ENCODE results near the gene CFAP157. TPM values are rescaled to one million over a fixed set of nuclear protein-coding genes. Genes with fewer than 3 reads are reported as not detected.

Gene CFAP157
- polyA plus RNA-seq, 1 of the 3 experiments (the other 2 are of a cell fraction) = 0.25 TPM

DNA sequence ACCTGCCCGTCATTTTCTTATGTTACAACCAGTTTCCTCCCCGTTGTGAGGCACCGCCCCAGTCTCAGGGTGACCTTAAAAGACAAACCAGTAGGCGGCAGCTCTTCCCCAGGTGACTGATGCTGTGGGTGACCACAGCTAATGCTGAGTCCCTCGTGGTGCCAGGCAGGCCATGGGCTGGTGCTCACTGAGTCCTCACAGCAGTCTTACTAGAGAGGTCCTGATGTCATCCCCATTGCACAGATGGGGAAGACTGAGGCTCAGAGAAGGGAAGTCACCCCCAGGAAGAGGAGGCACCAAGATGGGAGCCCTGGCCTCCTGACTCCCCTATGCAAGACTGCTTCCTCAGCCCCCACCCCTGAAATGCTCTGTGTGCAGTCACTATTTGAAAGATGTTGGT, 978 bp downstream of the CFAP157 start (continued):
- no peak for TF ChIP-seq REST (IDR thresholded peaks at IDR 0.05; ENCODE audit: low read depth, low read length)
- TF ChIP-seq TEAD4 (IDR thresholded peaks at IDR 0.05; ENCODE audit: borderline replicate concordance, insufficient read depth) = no peak
- TF ChIP-seq JUND (IDR thresholded peaks at IDR 0.05) = no peak

DNA sequence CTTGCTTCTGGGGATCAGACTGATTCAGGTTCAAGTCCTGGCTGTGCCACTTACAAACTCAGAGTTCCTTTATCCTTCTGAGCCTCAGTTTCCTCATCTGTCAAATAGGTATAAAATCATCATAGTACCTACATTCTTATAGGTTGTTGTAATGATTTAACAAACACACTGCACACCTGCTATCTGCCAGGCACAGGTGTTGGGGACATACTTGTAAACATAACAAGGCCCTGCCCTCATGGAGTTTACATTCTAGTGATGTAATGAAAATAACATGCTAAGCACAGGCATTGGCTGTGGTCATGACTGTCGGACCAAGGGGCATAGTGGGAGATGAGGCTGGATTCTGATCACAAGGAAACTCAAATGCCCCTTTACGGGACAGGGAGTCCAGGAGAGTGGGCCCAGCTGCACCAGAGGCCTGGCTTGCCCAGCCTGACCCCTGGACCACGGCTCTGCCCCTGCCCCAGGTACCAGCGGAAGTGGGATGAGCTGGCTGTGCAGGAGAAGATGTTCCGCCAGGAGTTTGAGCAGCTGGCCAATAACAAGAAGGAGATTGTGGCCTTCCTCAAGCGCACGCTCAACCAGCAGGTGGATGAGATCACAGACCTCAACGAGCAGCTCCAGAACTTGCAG, 2.3 kb downstream of the CFAP157 start:
- Histone ChIP-seq H3K4me1 (ENCODE audit: control insufficient read depth in 1 of 2, insufficient read depth in 2 of 2, low read depth in 1 of 2, low read length in 1 of 2) (peaks cover 0 to 27% of the 10 kb centered on the region in 2 experiments; a peak in 1 of 4 replicates), H3K4me3 (ENCODE audit: low read depth in 2 of 2, low read length in 1 of 2) (no peak overlapping the region), H4K20me1 (ENCODE audit: insufficient read depth) (no peaks in the 10 kb centered on the region), H3K79me2 (ENCODE audit: insufficient read depth) (peaks cover 3% of the 10 kb centered on the region; the same call in 1 of the 2 replicates), H3K9ac (no peak overlapping the region), H3K27ac (ENCODE audit: low read depth in 2 of 2, low read length in 1 of 2) (no peak overlapping the region), H3K9me3 (no peaks in the 10 kb centered on the region), H3K4me2 (no peak overlapping the region), H3K9me2 (no peaks in the 10 kb centered on the region), H3K27me3 (ENCODE audit: insufficient read depth) (no peaks in the 10 kb centered on the region), H3F3A (replicated peaks; ENCODE audit: insufficient read depth) (no peaks in the 10 kb centered on the region), H2AFZ (ENCODE audit: low read depth) (no peak overlapping the region), H3K36me3 (replicated peaks in 1 of 2; ENCODE audit: control insufficient read depth in 1 of 2, insufficient read depth in 2 of 2, low read length in 1 of 2) (no peaks in the 10 kb centered on the region)
- ChIA-PET CTCF (interaction anchor here (1.5 kb wide), 1 partner anchor 26 kb away, joined by 6 read pairs; the partner anchor contains the start of gene TOR2A), POLR2A (interaction anchor here (0.7 kb wide), 1 partner anchor 11 kb away, joined by 3 read pairs; no protein-coding TSS in a partner anchor)
- DNase-seq = no peak
- TF ChIP-seq FOXM1 (IDR thresholded peaks at IDR 0.05; ENCODE audit: low read depth) = no peak
- TF ChIP-seq EZH2phosphoT487 (IDR thresholded peaks at IDR 0.05; ENCODE audit: borderline replicate concordance, low read depth) = no peak
- no peak for TF ChIP-seq EP300 (IDR thresholded peaks at IDR 0.05; ENCODE audit: borderline replicate concordance in 1 of 2, low read depth in 1 of 2, low read length in 1 of 2)
- no peak for TF ChIP-seq SMC3 (IDR thresholded peaks at IDR 0.05; ENCODE audit: low read depth, low read length)
- TF ChIP-seq, protein P1, sequence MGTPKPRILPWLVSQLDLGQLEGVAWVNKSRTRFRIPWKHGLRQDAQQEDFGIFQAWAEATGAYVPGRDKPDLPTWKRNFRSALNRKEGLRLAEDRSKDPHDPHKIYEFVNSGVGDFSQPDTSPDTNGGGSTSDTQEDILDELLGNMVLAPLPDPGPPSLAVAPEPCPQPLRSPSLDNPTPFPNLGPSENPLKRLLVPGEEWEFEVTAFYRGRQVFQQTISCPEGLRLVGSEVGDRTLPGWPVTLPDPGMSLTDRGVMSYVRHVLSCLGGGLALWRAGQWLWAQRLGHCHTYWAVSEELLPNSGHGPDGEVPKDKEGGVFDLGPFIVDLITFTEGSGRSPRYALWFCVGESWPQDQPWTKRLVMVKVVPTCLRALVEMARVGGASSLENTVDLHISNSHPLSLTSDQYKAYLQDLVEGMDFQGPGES (IDR thresholded peaks at IDR 0.05; ENCODE audit: low read depth, low read length) = no peak
- TF ChIP-seq RXRA (IDR thresholded peaks at IDR 0.05; ENCODE audit: borderline replicate concordance, low read depth) = no peak
- no peak for TF ChIP-seq ELF1 (IDR thresholded peaks at IDR 0.05)
- no peak for TF ChIP-seq MXI1 (IDR thresholded peaks at IDR 0.05; ENCODE audit: low read depth, low read length)
- TF ChIP-seq YY1 (IDR thresholded peaks at IDR 0.05; ENCODE audit: low read depth) = no peak
- no peak for TF ChIP-seq RFX5 (IDR thresholded peaks at IDR 0.05; ENCODE audit: low read length)
- 100% methylated on average over 3 of the region's 8 CpGs for WGBS (ENCODE audit: low lambda C conversion rate)
